ENCODE data around the gene SUMO3. TPM values are rescaled to one million over a fixed set of nuclear protein-coding genes. Genes with fewer than 3 reads are reported as not detected.

Gene SUMO3
- total RNA-seq (2014; rRNA removed; shearing (Covaris generic)): 130 and 154 TPM in 2 replicates
- polyA plus RNA-seq (2015; cell fraction: cytosol; rRNA removed): 126 and 140 TPM in 2 replicates
- polyA plus RNA-seq (2015; cell fraction: nucleus; rRNA removed): 26.9 and 27.0 TPM in 2 replicates

GRCh38 chr21:44817914-44818639 is at the start of gene SUMO3:
TSS of gene SUMO3 (minus strand) at chr21:44818062. CDS start at chr21:44817968, 94 bp downstream.
- peak; percentile 69 for DNase-seq (ENCODE audit: low read depth)

GRCh38 chr21:44867464-44867863 is 49.6 kb upstream of the SUMO3 start:
- no peak for DNase-seq (ENCODE audit: low read depth)

GRCh38 chr21:44866780-44867179 is 48.9 kb upstream of the SUMO3 start:
- DNase-seq (ENCODE audit: low read depth): peak; percentile 36

GRCh38 chr21:44865561-44866280 is 47.9 kb upstream of the SUMO3 start:
- peak; percentile 21 for DNase-seq (ENCODE audit: low read depth)

- DNase-seq (ENCODE audit: low read depth): no peak
Observed at GRCh38 chr21:44862869-44863685, 45.2 kb upstream of the SUMO3 start.

- DNase-seq (ENCODE audit: low read depth): no peak
Observed at GRCh38 chr21:44858791-44859190, 40.9 kb upstream of the SUMO3 start.

- DNase-seq (ENCODE audit: low read depth): no peak
Observed at GRCh38 chr21:44858291-44858690, 40.4 kb upstream of the SUMO3 start.

- DNase-seq (ENCODE audit: low read depth): no peak
Observed at GRCh38 chr21:44857127-44857892, 39.4 kb upstream of the SUMO3 start.

- no peak for DNase-seq (ENCODE audit: low read depth)
Observed at GRCh38 chr21:44856131-44856530, 38.3 kb upstream of the SUMO3 start.

- DNase-seq (ENCODE audit: low read depth): no peak
Observed at GRCh38 chr21:44855572-44855971, 37.7 kb upstream of the SUMO3 start.

- no peak for DNase-seq (ENCODE audit: low read depth)
Observed at GRCh38 chr21:44854664-44855446, 37.0 kb upstream of the SUMO3 start.

GRCh38 chr21:44854391-44854663 is 36.5 kb upstream of the SUMO3 start:
- DNase-seq (ENCODE audit: low read depth): no peak

GRCh38 chr21:44853601-44854390 is 35.9 kb upstream of the SUMO3 start:
- no peak for DNase-seq (ENCODE audit: low read depth)

- DNase-seq (ENCODE audit: low read depth): no peak
Observed at GRCh38 chr21:44850905-44851657, 33.2 kb upstream of the SUMO3 start.

- DNase-seq (ENCODE audit: low read depth): no peak
Observed at GRCh38 chr21:44850208-44850800, 32.4 kb upstream of the SUMO3 start.

- no peak for DNase-seq (ENCODE audit: low read depth)
Observed at GRCh38 chr21:44849616-44850130, 31.8 kb upstream of the SUMO3 start.

- no peak for DNase-seq (ENCODE audit: low read depth)
Observed at GRCh38 chr21:44848821-44849521, 31.1 kb upstream of the SUMO3 start.

Measured in HT1080 (cell line).